GM19025 (cell line): Measurements from ENCODE around the gene PKNOX2.

Source experiments
- ATAC-seq: cut with Tn5 transposase; IDR thresholded peaks from one replicate; pipeline ENCODE4 v1.9.1; 2021; ENCODE audit warnings: mild to moderate bottlenecking, low read depth, moderate library complexity; ENCODE audit not compliant: unreplicated experiment

Gene PKNOX2

GRCh38 chr11:125397421-125397820 is 232.9 kb downstream of the PKNOX2 start:
- ATAC-seq = no peak

GRCh38 chr11:125398475-125398874 is 233.9 kb downstream of the PKNOX2 start:
- no peak for ATAC-seq

- no peak for ATAC-seq
Measured at GRCh38 chr11:125398994-125399640, 234.6 kb downstream of the PKNOX2 start.

- ATAC-seq = no peak
Measured at GRCh38 chr11:125399945-125400344, 235.4 kb downstream of the PKNOX2 start.

GRCh38 chr11:125401235-125401634 is 236.7 kb downstream of the PKNOX2 start:
- ATAC-seq = no peak

- no peak for ATAC-seq
Measured at GRCh38 chr11:125401746-125402145, 237.2 kb downstream of the PKNOX2 start.

GRCh38 chr11:125402435-125402834 is 237.9 kb downstream of the PKNOX2 start:
- ATAC-seq = no peak

GRCh38 chr11:125404157-125404810 is 239.7 kb downstream of the PKNOX2 start:
- ATAC-seq = no peak

- ATAC-seq = no peak
Measured at GRCh38 chr11:125404811-125405790, 240.6 kb downstream of the PKNOX2 start.

- no peak for ATAC-seq
Measured at GRCh38 chr11:125407046-125407445, 242.5 kb downstream of the PKNOX2 start.

GRCh38 chr11:125408311-125408711 is 243.8 kb downstream of the PKNOX2 start:
- ATAC-seq = no peak

- ATAC-seq = no peak
Measured at GRCh38 chr11:125410091-125410490, 245.5 kb downstream of the PKNOX2 start.

- no peak for ATAC-seq
Measured at GRCh38 chr11:125412177-125412496, 247.6 kb downstream of the PKNOX2 start.

GRCh38 chr11:125412509-125412908 is 248.0 kb downstream of the PKNOX2 start:
- no peak for ATAC-seq

- no peak for ATAC-seq
Measured at GRCh38 chr11:125413226-125413625, 248.7 kb downstream of the PKNOX2 start.

- ATAC-seq = no peak
Measured at GRCh38 chr11:125414121-125414520, 249.6 kb downstream of the PKNOX2 start.

- ATAC-seq = no peak
Measured at GRCh38 chr11:125416981-125417935, 252.7 kb downstream of the PKNOX2 start.

GRCh38 chr11:125418396-125418795 is 253.8 kb downstream of the PKNOX2 start:
- ATAC-seq = no peak

- no peak for ATAC-seq
Measured at GRCh38 chr11:125422681-125423080, 258.1 kb downstream of the PKNOX2 start.

GRCh38 chr11:125423247-125423849 is 258.8 kb downstream of the PKNOX2 start:
- no peak for ATAC-seq
